ENCODE data around the gene C9orf72. TPM values are rescaled to one million over a fixed set of nuclear protein-coding genes. Genes with fewer than 3 reads are reported as not detected.

The C9orf72 gene
- total and polyA plus RNA-seq, 8 donors = 3.6 to 9.5 (median 7.3) TPM

DNA sequence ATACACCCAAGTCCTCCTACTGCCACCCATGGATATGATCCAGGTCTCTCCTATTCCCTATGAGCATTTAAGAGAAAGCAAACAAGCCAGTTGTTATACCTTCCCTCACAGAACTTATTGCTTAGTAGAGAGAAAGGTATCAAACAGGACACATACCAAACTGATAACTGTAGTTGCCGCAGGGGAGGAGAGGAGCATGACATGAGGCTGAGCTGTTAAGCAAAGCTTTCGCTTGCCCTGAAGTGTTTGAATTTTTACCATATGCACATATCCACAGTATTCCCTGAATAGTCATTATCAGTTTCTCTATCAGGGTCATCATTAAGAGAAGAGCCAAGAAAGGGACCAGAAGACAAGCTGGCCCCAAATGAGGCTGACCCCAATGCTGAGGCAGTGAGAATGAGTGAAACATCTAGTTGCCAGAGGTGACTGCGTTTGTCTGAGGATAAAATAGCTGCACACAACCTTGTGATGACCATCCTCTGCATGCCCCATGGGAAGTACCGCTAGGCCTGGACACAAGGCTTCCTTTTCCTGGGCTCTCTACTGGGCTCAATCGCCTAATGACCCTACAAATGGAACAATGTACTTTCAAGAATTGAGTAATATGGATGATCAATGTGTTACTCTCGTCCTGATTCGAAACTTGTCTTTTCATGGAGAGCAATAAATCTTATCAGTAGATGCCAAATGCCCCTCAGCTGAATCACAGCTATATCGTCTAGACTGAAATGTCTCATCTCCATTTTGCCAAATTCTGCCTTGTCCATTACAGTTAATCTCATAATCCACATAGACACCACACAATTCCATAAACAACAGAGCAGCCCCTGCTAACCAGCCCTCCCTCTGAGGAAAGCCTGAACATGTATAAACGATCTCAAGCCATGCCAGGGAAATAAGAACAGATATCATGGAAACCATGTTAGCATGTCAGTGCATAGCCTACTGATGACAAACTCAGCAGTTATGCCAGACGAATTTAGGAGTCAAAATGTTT, 53.5 kb downstream of the C9orf72 start:
- TF ChIP-seq, protein P1, sequence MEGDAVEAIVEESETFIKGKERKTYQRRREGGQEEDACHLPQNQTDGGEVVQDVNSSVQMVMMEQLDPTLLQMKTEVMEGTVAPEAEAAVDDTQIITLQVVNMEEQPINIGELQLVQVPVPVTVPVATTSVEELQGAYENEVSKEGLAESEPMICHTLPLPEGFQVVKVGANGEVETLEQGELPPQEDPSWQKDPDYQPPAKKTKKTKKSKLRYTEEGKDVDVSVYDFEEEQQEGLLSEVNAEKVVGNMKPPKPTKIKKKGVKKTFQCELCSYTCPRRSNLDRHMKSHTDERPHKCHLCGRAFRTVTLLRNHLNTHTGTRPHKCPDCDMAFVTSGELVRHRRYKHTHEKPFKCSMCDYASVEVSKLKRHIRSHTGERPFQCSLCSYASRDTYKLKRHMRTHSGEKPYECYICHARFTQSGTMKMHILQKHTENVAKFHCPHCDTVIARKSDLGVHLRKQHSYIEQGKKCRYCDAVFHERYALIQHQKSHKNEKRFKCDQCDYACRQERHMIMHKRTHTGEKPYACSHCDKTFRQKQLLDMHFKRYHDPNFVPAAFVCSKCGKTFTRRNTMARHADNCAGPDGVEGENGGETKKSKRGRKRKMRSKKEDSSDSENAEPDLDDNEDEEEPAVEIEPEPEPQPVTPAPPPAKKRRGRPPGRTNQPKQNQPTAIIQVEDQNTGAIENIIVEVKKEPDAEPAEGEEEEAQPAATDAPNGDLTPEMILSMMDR (IDR thresholded peaks at IDR 0.05) = no peak
- FAIRE-seq (no peak), DNase-seq (no peak), ATAC-seq (no peak)
- Histone ChIP-seq H3K4me3 (no peak overlapping the region), H3K27ac (no peak overlapping the region), H3K36me3 (no peaks in the 10 kb centered on the region), H3K4me1 (no peaks in the 10 kb centered on the region), H3K27me3 (no peaks in the 10 kb centered on the region), H3K9me3 (no peaks in the 10 kb centered on the region)
- intact Hi-C loops (cut with DNase I) = loop anchor here in 1 of 3 donors (10.0 kb wide), 1 partner anchor 75 kb away; no protein-coding TSS in a partner anchor
- WGBS, 2 donors = 86 to 87% methylated on average over 10 of the region's 10 CpGs

DNA sequence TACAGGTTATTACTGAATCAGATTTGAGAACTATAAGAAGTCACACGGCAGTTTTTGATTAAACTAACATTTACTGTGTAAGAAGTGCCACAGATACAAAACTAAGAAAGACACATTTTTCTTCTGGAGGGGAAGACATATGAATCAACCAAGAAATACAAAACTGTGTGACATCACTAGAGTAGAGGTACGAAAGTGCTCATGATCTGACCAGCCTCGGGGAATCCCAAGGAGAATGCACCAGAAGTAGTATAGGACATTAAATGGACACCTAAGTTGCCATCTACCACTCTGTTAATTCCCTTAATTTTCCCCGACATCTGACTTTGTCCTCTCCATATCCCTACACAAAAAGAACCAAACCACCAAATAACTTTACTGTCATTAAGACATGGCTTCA, 54.5 kb downstream of the C9orf72 start:
- ATAC-seq (no peak), DNase-seq (no peak), FAIRE-seq (no peak)
- WGBS, 2 donors = 91 to 92% methylated on average over 4 of the region's 4 CpGs
- no peaks in the 10 kb centered on the region for H3K9me3 ChIP-seq
- TF ChIP-seq, protein P1 (IDR thresholded peaks at IDR 0.05) = no peak
- no peaks in the 10 kb centered on the region for H3K36me3 ChIP-seq
- H3K27me3 ChIP-seq = no peaks in the 10 kb centered on the region
- no peaks in the 10 kb centered on the region for H3K4me1 ChIP-seq
- no peak overlapping the region for H3K27ac ChIP-seq
- no peak overlapping the region for H3K4me3 ChIP-seq
- intact Hi-C loops (cut with DNase I) = loop anchor here in 1 of 3 donors (10.0 kb wide), 1 partner anchor 74 kb away; no protein-coding TSS in a partner anchor

DNA sequence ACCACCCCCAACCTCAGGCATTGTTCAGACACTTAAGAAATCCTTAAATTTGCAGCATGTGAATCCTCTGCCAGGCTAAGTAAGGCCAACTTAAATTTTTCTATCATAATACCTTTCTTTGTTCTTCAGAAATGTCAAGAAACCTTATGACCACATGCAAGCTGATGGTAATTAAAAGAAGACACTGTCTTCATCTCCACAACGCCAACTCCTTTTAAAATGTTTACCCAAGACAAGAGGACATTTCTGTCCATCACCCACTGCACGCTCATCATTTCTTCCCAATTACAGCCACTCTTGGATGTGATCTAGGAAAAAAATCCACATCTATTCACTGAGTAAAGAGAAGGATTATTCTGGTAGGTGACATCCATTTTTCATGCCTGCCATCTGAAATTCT, 55.3 kb downstream of the C9orf72 start:
- TF ChIP-seq, protein P1 (IDR thresholded peaks at IDR 0.05) = no peak
- 93 to 95% methylated on average over 2 of the region's 2 CpGs for WGBS, 2 donors
- Histone ChIP-seq H3K27me3 (no peaks in the 10 kb centered on the region), H3K36me3 (no peaks in the 10 kb centered on the region), H3K4me3 (no peak overlapping the region), H3K4me1 (no peaks in the 10 kb centered on the region), H3K27ac (no peak overlapping the region), H3K9me3 (no peaks in the 10 kb centered on the region)
- no peak for DNase-seq
- no peak for FAIRE-seq
- no peak for ATAC-seq
- intact Hi-C loops (cut with DNase I) = loop anchor here in 1 of 3 donors (10.0 kb wide), 1 partner anchor 73 kb away; no protein-coding TSS in a partner anchor

DNA sequence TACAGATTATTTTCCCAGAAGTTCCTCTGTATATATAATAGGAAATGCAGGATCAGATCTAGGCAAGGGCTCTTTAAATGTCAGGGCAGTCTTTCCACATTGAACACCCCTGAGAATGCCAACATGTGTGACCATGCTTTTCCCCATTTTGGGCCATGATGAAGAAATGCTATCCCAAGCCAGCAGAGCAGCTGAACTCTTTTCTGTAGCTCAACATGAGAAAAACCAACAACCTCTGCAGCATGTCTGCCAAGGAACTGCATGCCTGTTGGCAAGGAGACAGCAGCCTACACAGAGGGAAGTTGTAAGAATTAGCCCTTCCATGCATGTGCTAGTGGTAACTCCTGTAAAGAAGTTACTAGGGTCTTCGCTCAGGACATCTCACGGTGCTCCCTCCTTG, 58.7 kb downstream of the C9orf72 start:
- DNase-seq = peak in 5 of 6 donors; percentile 36 to 81 (median 67)
- no peaks in the 10 kb centered on the region for H3K4me1 ChIP-seq
- peak; percentile 68 to 96 (median 92) for ATAC-seq
- peak overlapping the region in 1 of 4 donors; percentile 13 for H3K27ac ChIP-seq
- no peaks in the 10 kb centered on the region for H3K9me3 ChIP-seq
- intact Hi-C loops (cut with DNase I) = loop anchor here in 1 of 3 donors (10.0 kb wide), 1 partner anchor 70 kb away; no protein-coding TSS in a partner anchor
- no peaks in the 10 kb centered on the region for H3K27me3 ChIP-seq
- TF ChIP-seq, protein P1 (IDR thresholded peaks at IDR 0.05) = no peak
- 58 to 64% methylated on average over 2 of the region's 2 CpGs for WGBS, 2 donors
- no peak overlapping the region for H3K4me3 ChIP-seq
- H3K36me3 ChIP-seq = no peaks in the 10 kb centered on the region
- FAIRE-seq = no peak

Measured in pancreas (tissue), 10 donors.